IPS-20b (cell line): ENCODE results near the gene GPC2.
"Not testable (repeated sequence)": the region's sequence is repeated elsewhere in the genome, so short reads cannot be mapped to it uniquely, and the experiment has no call there.

Experiments
- H3K27ac ChIP-seq: one replicate; pipeline ENCODE4 v1.5.1; 2013; ENCODE audit warnings: low read length
- H3K27me3 ChIP-seq: 2 replicates; pipeline ENCODE4 v1.6.1; 2013; ENCODE audit warnings: mild to moderate bottlenecking, low read length, inconsistent platforms; ENCODE audit not compliant: insufficient read depth
- H3K36me3 ChIP-seq: 2 replicates; pipeline ENCODE4 v1.6.1; 2013; ENCODE audit warnings: low read depth, mild to moderate bottlenecking, inconsistent platforms, low read length, moderate library complexity; ENCODE audit not compliant: insufficient read depth
- H3K4me1 ChIP-seq: 2 replicates; pipeline ENCODE4 v1.6.1; 2013; ENCODE audit warnings: mild to moderate bottlenecking, control low read depth, inconsistent platforms, low read length, moderate library complexity; ENCODE audit not compliant: insufficient read depth
- H3K4me3 ChIP-seq: 2 replicates; pipeline ENCODE4 v1.5.1; 2013; ENCODE audit warnings: mild to moderate bottlenecking, low read length, inconsistent platforms
- H3K9ac ChIP-seq: 2 replicates; pipeline ENCODE4 v1.6.1; 2013; ENCODE audit warnings: low read depth, mild to moderate bottlenecking, inconsistent platforms, low read length, moderate library complexity
- H3K9me3 ChIP-seq: 2 replicates; pipeline ENCODE4 v1.6.1; 2013; ENCODE audit warnings: mild to moderate bottlenecking, low read depth, low read length, inconsistent platforms; ENCODE audit not compliant: insufficient read depth

GPC2 gene

GRCh38 chr7:100142461-100142860 is 34.7 kb downstream of the GPC2 start:
- Histone ChIP-seq H3K4me1 (no peaks in the 10 kb centered on the region), H3K4me3 (no peak overlapping the region), H3K27me3 (no peaks in the 10 kb centered on the region), H3K36me3 (no peaks in the 10 kb centered on the region), H3K27ac (no peak overlapping the region), H3K9me3 (no peaks in the 10 kb centered on the region), H3K9ac (no peak overlapping the region)

DNA sequence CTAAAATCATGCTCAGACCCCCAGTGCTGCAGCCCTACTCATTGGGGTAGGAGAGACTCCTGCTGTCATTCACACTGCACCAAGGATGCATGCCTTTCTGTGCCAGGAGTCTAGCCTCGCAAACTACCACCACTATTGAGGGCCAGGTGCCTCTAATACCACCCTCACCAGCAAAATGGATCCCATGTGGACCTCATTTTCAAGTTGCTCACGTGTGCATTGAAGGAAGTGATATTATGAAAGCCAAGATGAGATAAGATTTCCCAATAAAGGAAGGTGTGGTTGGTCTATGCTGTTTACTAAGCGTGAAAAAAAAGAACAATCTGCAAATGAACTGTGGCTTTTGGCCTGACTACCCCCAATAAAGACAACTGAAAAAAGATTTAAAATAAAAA is 35.6 kb downstream of the GPC2 start:
- Histone ChIP-seq H3K4me3 (no peak overlapping the region), H3K9me3 (no peaks in the 10 kb centered on the region), H3K36me3 (no peaks in the 10 kb centered on the region), H3K27me3 (no peaks in the 10 kb centered on the region), H3K4me1 (no peaks in the 10 kb centered on the region), H3K9ac (no peak overlapping the region), H3K27ac (no peak overlapping the region)

DNA sequence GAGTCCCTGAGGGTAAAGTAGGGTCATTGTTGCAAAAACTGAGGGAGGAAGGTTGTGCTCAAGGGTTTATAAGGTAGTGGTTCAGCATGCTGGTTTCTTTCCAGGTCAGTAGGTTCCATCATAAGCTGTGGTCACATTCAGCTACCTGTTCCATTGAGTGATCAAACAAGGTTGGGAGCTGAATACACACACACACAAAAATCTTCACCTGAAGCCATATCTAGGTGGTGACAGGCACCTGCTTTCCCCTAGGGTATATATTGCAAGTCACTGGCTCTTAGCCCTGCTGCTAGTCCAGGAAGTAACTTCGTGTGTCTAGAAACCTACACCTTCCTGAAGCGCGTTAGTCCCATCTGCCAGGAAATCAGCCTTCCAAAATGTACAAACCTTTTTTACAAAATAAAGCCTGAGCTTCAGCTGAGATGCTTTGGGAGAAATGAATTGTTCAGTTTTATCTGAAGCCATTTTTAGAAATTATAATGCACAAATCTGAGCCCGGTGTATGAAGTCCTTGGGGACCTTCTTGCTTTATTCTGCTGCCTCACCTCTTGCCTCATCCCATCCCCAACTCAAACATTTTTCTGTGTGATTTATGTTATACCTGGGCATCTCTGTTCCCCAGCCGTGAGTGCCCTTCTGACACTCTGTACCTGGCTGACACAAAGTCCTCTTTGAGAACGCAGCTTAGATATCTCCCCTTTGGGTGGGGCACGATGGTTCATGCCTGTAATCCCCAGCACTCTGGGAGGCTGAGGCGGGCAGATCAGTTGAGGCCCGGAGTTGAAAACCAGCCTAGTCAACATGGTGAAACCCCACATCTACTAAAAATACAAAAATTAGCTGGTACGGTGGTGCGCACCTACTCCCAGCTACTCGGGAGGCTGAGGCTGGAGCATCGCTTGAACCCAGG is 39.1 kb downstream of the GPC2 start:
- H3K36me3 ChIP-seq = no peaks in the 10 kb centered on the region
- H3K9me3 ChIP-seq = no peaks in the 10 kb centered on the region
- no peak overlapping the region for H3K27ac ChIP-seq
- H3K9ac ChIP-seq = no peak overlapping the region
- H3K27me3 ChIP-seq = no peaks in the 10 kb centered on the region
- no peaks in the 10 kb centered on the region for H3K4me1 ChIP-seq
- H3K4me3 ChIP-seq = no peak overlapping the region

- H3K4me1 ChIP-seq = peaks cover 3% of the 10 kb centered on the region; the same call in 1 of the 2 replicates
- H3K27ac ChIP-seq = no peak overlapping the region
- no peak overlapping the region for H3K4me3 ChIP-seq
- H3K36me3 ChIP-seq = no peaks in the 10 kb centered on the region
- H3K9ac ChIP-seq = no peak overlapping the region
- H3K27me3 ChIP-seq = peaks cover 24% of the 10 kb centered on the region
- no peaks in the 10 kb centered on the region for H3K9me3 ChIP-seq
These were observed 44.5 kb downstream of the GPC2 start for GRCh38 chr7:100132697-100133151.

DNA sequence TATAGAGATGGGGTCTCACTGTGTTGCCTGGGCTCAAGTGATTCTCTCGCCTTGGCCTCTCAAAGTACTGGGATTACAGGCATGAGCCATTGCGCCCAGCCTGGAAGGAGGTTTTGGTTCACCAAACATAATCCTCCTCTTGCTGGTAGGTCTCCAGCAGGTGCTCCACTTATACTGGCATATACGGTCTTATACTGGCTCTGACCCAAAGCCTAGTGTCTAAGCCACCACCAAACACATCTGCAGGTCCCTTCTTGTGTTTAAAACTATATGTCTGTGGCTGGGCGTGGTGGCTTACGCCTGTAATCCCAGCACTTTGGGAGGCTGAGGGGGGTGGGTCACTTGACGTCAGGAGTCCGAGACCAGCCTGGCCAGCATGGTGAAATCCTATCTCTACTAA is 45.1 kb downstream of the GPC2 start:
- Histone ChIP-seq H3K9me3 (no peaks in the 10 kb centered on the region), H3K4me1 (peaks cover 3% of the 10 kb centered on the region; the same call in 1 of the 2 replicates), H3K9ac (no peak overlapping the region), H3K4me3 (no peak overlapping the region), H3K27ac (no peak overlapping the region), H3K36me3 (no peaks in the 10 kb centered on the region), H3K27me3 (peaks cover 28% of the 10 kb centered on the region)

DNA sequence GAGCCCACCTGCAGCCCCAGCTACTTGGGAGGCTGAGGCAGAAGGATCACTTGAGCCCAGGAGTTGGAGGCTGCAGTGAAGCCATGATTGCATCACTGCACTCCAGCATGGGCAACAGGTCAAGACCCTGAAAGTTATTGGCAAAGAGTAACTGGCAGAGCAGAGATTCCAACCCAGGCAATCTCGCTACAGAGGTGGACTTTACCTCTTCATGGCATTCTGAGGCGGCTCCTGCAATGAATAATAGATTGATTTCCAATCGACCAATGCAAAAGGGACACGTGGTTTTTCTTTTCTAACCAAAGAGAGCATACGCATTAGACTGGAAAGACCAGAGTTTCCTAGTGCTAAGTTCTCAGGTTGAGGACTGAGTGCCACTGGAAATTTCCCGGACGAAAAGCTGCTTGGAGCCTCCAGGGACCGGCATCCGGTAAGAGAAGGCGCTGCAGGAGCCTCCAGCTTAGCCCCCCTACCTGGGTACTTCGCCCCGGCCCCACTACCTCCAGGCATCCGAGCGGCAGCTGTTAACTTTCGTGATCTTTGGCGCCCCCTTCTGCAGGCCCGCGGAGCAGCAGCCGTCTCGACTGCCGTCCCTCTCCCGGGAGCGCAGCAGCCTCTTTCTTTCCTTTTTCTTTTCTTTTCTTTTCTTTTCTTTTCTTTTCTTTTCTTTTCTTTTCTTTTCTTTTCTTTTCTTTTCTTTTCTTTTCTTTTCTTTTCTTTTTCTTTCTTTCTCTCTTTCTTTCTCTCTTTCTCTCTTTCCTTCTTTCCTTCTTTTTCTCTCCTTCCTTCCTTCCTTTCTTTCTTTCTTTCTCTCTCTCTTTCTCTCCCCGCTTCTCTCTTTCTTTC is 46.4 kb downstream of the GPC2 start:
- Histone ChIP-seq H3K4me3 (peak overlapping the region; percentile 51; the same call in 1 of the 2 replicates), H3K9ac (peak overlapping the region; percentile 30; the same call in 1 of the 2 replicates), H3K36me3 (no peaks in the 10 kb centered on the region), H3K27me3 (peaks cover 28% of the 10 kb centered on the region), H3K4me1 (peaks cover 3% of the 10 kb centered on the region; the same call in 1 of the 2 replicates), H3K9me3 (no peaks in the 10 kb centered on the region), H3K27ac (no peak overlapping the region)

DNA sequence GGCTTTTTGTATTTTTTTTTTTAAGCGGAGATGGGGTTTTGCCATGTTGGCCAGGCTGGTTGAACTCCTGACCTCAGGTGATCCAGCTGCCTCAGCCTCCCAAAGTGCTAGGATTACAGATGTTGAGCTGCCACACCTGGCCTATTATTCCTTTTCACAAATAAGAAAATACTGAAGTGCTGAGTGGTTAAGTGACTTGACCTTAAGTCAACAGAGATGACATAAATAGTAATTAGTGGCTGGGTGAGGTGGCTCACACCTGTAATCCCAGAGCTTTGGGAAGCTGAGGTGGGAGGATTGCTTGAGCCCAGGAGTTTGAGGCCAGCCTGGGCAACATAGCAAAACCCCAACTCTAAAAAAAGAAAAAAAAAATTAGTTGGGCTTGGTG is 47.0 kb downstream of the GPC2 start:
- not testable (repeated sequence) for H3K9ac ChIP-seq, H3K9me3 ChIP-seq, H3K4me1 ChIP-seq, H3K4me3 ChIP-seq, H3K36me3 ChIP-seq, H3K27ac ChIP-seq
- peaks cover 28% of the 10 kb centered on the region for H3K27me3 ChIP-seq

GRCh38 chr7:100128637-100128963 is 48.6 kb downstream of the GPC2 start:
- Histone ChIP-seq H3K4me1 (peaks cover 3% of the 10 kb centered on the region; the same call in 1 of the 2 replicates), H3K9me3 (no peaks in the 10 kb centered on the region), H3K4me3 (peak overlapping the region; percentile 92; the same call in 1 of the 2 replicates), H3K27me3 (peaks cover 28% of the 10 kb centered on the region), H3K36me3 (0 out of 2 replicates have a peak, but pooled peaks cover 6% of the 10 kb centered on the region), H3K27ac (no peak overlapping the region), H3K9ac (no peak overlapping the region)

DNA sequence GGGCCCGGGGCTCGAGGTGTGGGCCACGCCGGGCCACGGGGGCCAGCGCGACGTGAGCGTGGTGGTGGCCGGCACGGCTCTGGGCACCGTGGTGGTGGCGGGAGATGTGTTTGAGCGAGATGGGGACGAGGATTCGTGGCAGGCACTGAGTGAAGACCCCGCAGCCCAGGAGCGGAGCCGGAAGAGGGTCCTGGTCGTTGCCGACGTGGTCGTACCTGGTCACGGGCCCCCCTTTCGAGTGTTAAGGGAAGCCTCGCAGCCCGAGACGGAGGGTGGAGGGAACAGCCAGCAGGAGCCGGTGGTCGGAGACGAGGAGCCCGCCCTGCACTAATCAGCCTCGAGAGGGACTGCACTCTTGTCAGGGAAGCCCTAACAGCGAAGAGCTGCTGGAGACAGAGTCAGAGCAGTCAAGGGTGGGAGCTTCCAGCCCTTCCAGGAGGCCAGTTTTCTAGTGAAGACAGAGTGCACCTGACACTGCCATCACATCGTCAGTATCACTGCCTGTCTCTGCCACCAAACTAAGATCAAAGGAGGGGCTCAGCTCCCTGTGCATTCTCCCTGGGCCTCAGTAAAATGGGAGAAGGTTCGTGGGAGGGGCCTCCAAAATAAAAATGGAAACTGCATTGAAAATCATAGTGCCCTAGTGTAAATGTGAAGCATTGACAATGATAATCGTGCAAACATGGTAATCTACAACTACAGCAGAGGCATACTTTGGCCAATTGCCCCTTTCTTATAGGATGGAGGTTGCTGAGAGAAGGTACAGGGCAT is 49.1 kb downstream of the GPC2 start:
- Histone ChIP-seq H3K27me3 (peaks cover 28% of the 10 kb centered on the region), H3K36me3 (0 out of 2 replicates have a peak, but pooled peaks cover 6% of the 10 kb centered on the region), H3K4me1 (peaks cover 3% of the 10 kb centered on the region; the same call in 1 of the 2 replicates), H3K4me3 (peak overlapping the region; percentile 92), H3K9ac (peak overlapping the region; percentile 88; the same call in 1 of the 2 replicates), H3K9me3 (no peaks in the 10 kb centered on the region), H3K27ac (no peak overlapping the region)

- Histone ChIP-seq H3K9me3 (no peaks in the 10 kb centered on the region), H3K9ac (peak within 1 kb of the TSS; percentile 88), H3K36me3 (0 out of 2 replicates have a peak, but pooled peaks cover 6% of the 10 kb centered on the region), H3K27me3 (peaks cover 28% of the 10 kb centered on the region), H3K4me1 (peaks cover 3% of the 10 kb centered on the region; the same call in 1 of the 2 replicates), H3K27ac (peak within 1 kb of the TSS; percentile 65), H3K4me3 (peak within 1 kb of the TSS; percentile 92)
These were observed 50.0 kb downstream of the GPC2 start, which contains the start of gene MBLAC1 for GRCh38 chr7:100126931-100127865. Gene MBLAC1, plus strand, starts transcription at chr7:100126967. Its CDS starts 429 bp downstream, at chr7:100127396.
